Ishikawa (cell line): ENCODE data around the gene HK1.

Source experiments
- CEBPB ChIP-seq: IDR thresholded peaks from 2 replicates; pipeline ENCODE4 v1.6.1; 2012
- REST ChIP-seq: IDR thresholded peaks from 2 replicates; pipeline ENCODE4 v1.6.1; 2012; ENCODE audit warnings: low read depth, mild to moderate bottlenecking
- TAF1 ChIP-seq: IDR thresholded peaks from 2 replicates; pipeline ENCODE4 v1.6.1; 2012; ENCODE audit warnings: low read depth, mild to moderate bottlenecking
- TEAD4 ChIP-seq: IDR thresholded peaks from 2 replicates; pipeline ENCODE4 v1.6.1; 2012
- YY1 ChIP-seq: IDR thresholded peaks from 2 replicates; pipeline ENCODE4 v1.6.1; 2012; ENCODE audit warnings: low read depth

- TF ChIP-seq REST (no peak), YY1 (no peak), TEAD4 (no peak), CEBPB (no peak), TAF1 (no peak)
Measured at GRCh38 chr10:69388488-69388887, 110.2 kb downstream of the HK1 start.
